Measurements from ENCODE around the gene RAB36. TPM values are rescaled to one million over a fixed set of nuclear protein-coding genes. Genes with fewer than 3 reads are reported as not detected.

RAB36 gene
- total and polyA plus RNA-seq, 2 donors (not counting 1 experiment from before 2014, with no cell fraction given) = 1.1 to 3.3 TPM

GRCh38 chr22:23124611-23125511 lies 20.4 kb upstream of the RAB36 start:
- Histone ChIP-seq H3K79me2 (ENCODE audit: control insufficient read depth, insufficient read depth, low read length) (no peaks in the 10 kb centered on the region), H3K4me1 (ENCODE audit: control insufficient read depth in 2 of 2, insufficient read depth in 2 of 2, low read length in 2 of 2) (peaks cover 0 to 2% of the 10 kb centered on the region in 2 donors), H3K27me3 (replicated peaks in 1 of 4; ENCODE audit: control extremely low read depth in 1 of 4, control insufficient read depth in 3 of 4, insufficient read depth in 4 of 4, low read length in 3 of 4) (no peaks in the 10 kb centered on the region), H3K9me3 (ENCODE audit: control extremely low read depth in 1 of 3, control insufficient read depth in 2 of 3, insufficient read depth in 1 of 3, low read length in 2 of 3) (no peaks in the 10 kb centered on the region), H3K9ac (ENCODE audit: low read length) (no peak overlapping the region), H3K36me3 (replicated peaks in 1 of 2; ENCODE audit: control extremely low read depth in 1 of 2, control insufficient read depth in 1 of 2, extremely low read depth in 1 of 2, insufficient read depth in 2 of 2, low read length in 1 of 2) (no peaks in the 10 kb centered on the region), H3K4me3 (ENCODE audit: control extremely low read depth in 1 of 5, extremely low read depth in 1 of 5, insufficient read depth in 1 of 5, low read depth in 2 of 5, low read length in 4 of 5) (no peak overlapping the region), H3K4me2 (replicated peaks; ENCODE audit: low read depth, low read length, poor library complexity, severe bottlenecking) (no peak overlapping the region), H4K20me1 (ENCODE audit: control insufficient read depth, insufficient read depth, low read length, poor library complexity, severe bottlenecking) (no peaks in the 10 kb centered on the region), H2AFZ (ENCODE audit: insufficient read depth, low read depth, low read length, poor library complexity, severe bottlenecking) (no peak overlapping the region), H3K27ac (ENCODE audit: low read length in 2 of 2) (no peak overlapping the region)
- Mint-ChIP-seq H3K4me1 (peaks cover 10% of the 10 kb centered on the region), H3K27me3 (no peaks in the 10 kb centered on the region), H3K27ac (no peak overlapping the region), H3K9me3 (ENCODE audit: insufficient read depth) (no peaks in the 10 kb centered on the region), H3K4me3 (no peak overlapping the region)
- TF ChIP-seq EZH2 (IDR thresholded peaks at IDR 0.05; ENCODE audit: borderline replicate concordance, insufficient read depth, low read depth, low read length, poor library complexity, severe bottlenecking) (no peak), CTCF (IDR thresholded peaks at IDR 0.05) (no peak)
- DNase-seq (no peak), ATAC-seq (ENCODE audit: low read depth) (no peak)
- intact Hi-C loops (cut with micrococcal nuclease) = no loop called here
- ChIA-PET POLR2A (no interaction called here), CTCF (interaction anchor here (1.0 to 6.7 kb wide), 3 partner anchors 8 to 380 kb away, joined by 3 to 84 read pairs (median 5); no protein-coding TSS in a partner anchor)
- 89% methylated on average over 11 of the region's 19 CpGs for whole genome bisulfite sequencing (ENCODE audit: insufficient coverage)

GRCh38 chr22:23125512-23126103 lies 19.7 kb upstream of the RAB36 start:
- H3K4me2 ChIP-seq (replicated peaks; ENCODE audit: low read depth, low read length, poor library complexity, severe bottlenecking) = no peak overlapping the region
- no peak overlapping the region for H3K27ac ChIP-seq (ENCODE audit: low read length in 2 of 2)
- H3K9me3 Mint-ChIP-seq (ENCODE audit: insufficient read depth) = no peaks in the 10 kb centered on the region
- no peak for DNase-seq
- no peaks in the 10 kb centered on the region for H4K20me1 ChIP-seq (ENCODE audit: control insufficient read depth, insufficient read depth, low read length, poor library complexity, severe bottlenecking)
- H3K36me3 ChIP-seq (replicated peaks in 1 of 2; ENCODE audit: control extremely low read depth in 1 of 2, control insufficient read depth in 1 of 2, extremely low read depth in 1 of 2, insufficient read depth in 2 of 2, low read length in 1 of 2) = no peaks in the 10 kb centered on the region
- no peak overlapping the region for H3K4me3 Mint-ChIP-seq
- H3K9ac ChIP-seq (ENCODE audit: low read length) = no peak overlapping the region
- peaks cover 5% of the 10 kb centered on the region for H3K4me1 Mint-ChIP-seq
- H3K9me3 ChIP-seq (ENCODE audit: control extremely low read depth in 1 of 3, control insufficient read depth in 2 of 3, insufficient read depth in 1 of 3, low read length in 2 of 3) = no peaks in the 10 kb centered on the region
- no peak overlapping the region for H3K4me3 ChIP-seq (ENCODE audit: control extremely low read depth in 1 of 5, extremely low read depth in 1 of 5, insufficient read depth in 1 of 5, low read depth in 2 of 5, low read length in 4 of 5)
- H3K27ac Mint-ChIP-seq = no peak overlapping the region
- intact Hi-C loops (cut with micrococcal nuclease) = no loop called here
- ATAC-seq (ENCODE audit: low read depth) = no peak
- 93% methylated on average over 14 of the region's 18 CpGs for WGBS (ENCODE audit: insufficient coverage)
- H3K27me3 ChIP-seq (replicated peaks in 1 of 4; ENCODE audit: control extremely low read depth in 1 of 4, control insufficient read depth in 3 of 4, insufficient read depth in 4 of 4, low read length in 3 of 4) = no peaks in the 10 kb centered on the region
- H3K4me1 ChIP-seq (ENCODE audit: control insufficient read depth in 2 of 2, insufficient read depth in 2 of 2, low read length in 2 of 2) = no peaks in the 10 kb centered on the region
- CTCF ChIA-PET = interaction anchor here (1.5 to 17.0 kb wide), 3 partner anchors 17 to 168 kb away, joined by 3 to 556 read pairs (median 84); no protein-coding TSS in a partner anchor
- no peak overlapping the region for H2AFZ ChIP-seq (ENCODE audit: insufficient read depth, low read depth, low read length, poor library complexity, severe bottlenecking)
- TF ChIP-seq EZH2 (IDR thresholded peaks at IDR 0.05; ENCODE audit: borderline replicate concordance, insufficient read depth, low read depth, low read length, poor library complexity, severe bottlenecking) (no peak), CTCF (IDR thresholded peaks at IDR 0.05) (no peak)
- H3K27me3 Mint-ChIP-seq = no peaks in the 10 kb centered on the region
- POLR2A ChIA-PET = no interaction called here
- H3K79me2 ChIP-seq (ENCODE audit: control insufficient read depth, insufficient read depth, low read length) = no peaks in the 10 kb centered on the region

Measured in B cell (primary cell).